ENCODE results near the gene WFS1.

The WFS1 gene

GRCh38 chr4:6327220-6327917 lies 57.7 kb downstream of the WFS1 start:
- H3K9ac ChIP-seq (ENCODE audit: low read length): no peak overlapping the region
- H3K27me3 ChIP-seq (ENCODE audit: control insufficient read depth, insufficient read depth, low read length): no peaks in the 10 kb centered on the region; the same call in 1 of the 2 replicates
- peaks cover 14% of the 10 kb centered on the region for H3K4me1 ChIP-seq (ENCODE audit: control insufficient read depth, insufficient read depth, low read length)
- no peak overlapping the region for H3K4me3 ChIP-seq (ENCODE audit: low read depth, low read length)
- H3K36me3 ChIP-seq (ENCODE audit: control insufficient read depth, insufficient read depth, low read length): no peaks in the 10 kb centered on the region
- H3K27ac ChIP-seq (ENCODE audit: low read depth, low read length): no peak overlapping the region
- 0 out of 2 replicates have a peak, but pooled peaks cover 5% of the 10 kb centered on the region for H3K9me3 ChIP-seq (ENCODE audit: control insufficient read depth, insufficient read depth, low read depth, low read length)

- H3K9ac ChIP-seq (ENCODE audit: low read length): no peak overlapping the region
- H3K4me1 ChIP-seq (ENCODE audit: control insufficient read depth, insufficient read depth, low read length): peaks cover 14% of the 10 kb centered on the region
- no peaks in the 10 kb centered on the region; the same call in 1 of the 2 replicates for H3K27me3 ChIP-seq (ENCODE audit: control insufficient read depth, insufficient read depth, low read length)
- H3K4me3 ChIP-seq (ENCODE audit: low read depth, low read length): no peak overlapping the region
- H3K9me3 ChIP-seq (ENCODE audit: control insufficient read depth, insufficient read depth, low read depth, low read length): 0 out of 2 replicates have a peak, but pooled peaks cover 5% of the 10 kb centered on the region
- H3K27ac ChIP-seq (ENCODE audit: low read depth, low read length): no peak overlapping the region
- H3K36me3 ChIP-seq (ENCODE audit: control insufficient read depth, insufficient read depth, low read length): no peaks in the 10 kb centered on the region
Measured at GRCh38 chr4:6328526-6328925, 58.9 kb downstream of the WFS1 start.

- peaks cover 13% of the 10 kb centered on the region for H3K9me3 ChIP-seq (ENCODE audit: control insufficient read depth, insufficient read depth, low read depth, low read length)
- no peak overlapping the region for H3K9ac ChIP-seq (ENCODE audit: low read length)
- no peak overlapping the region for H3K27ac ChIP-seq (ENCODE audit: low read depth, low read length)
- no peak overlapping the region for H3K4me3 ChIP-seq (ENCODE audit: low read depth, low read length)
- peaks cover 10% of the 10 kb centered on the region for H3K4me1 ChIP-seq (ENCODE audit: control insufficient read depth, insufficient read depth, low read length)
- no peaks in the 10 kb centered on the region; the same call in 1 of the 2 replicates for H3K27me3 ChIP-seq (ENCODE audit: control insufficient read depth, insufficient read depth, low read length)
- H3K36me3 ChIP-seq (ENCODE audit: control insufficient read depth, insufficient read depth, low read length): no peaks in the 10 kb centered on the region
Measured at GRCh38 chr4:6329478-6330383, 60.1 kb downstream of the WFS1 start.

GRCh38 chr4:6330384-6330767 lies 60.7 kb downstream of the WFS1 start:
- Histone ChIP-seq H3K4me1 (ENCODE audit: control insufficient read depth, insufficient read depth, low read length) (peaks cover 4% of the 10 kb centered on the region), H3K9me3 (ENCODE audit: control insufficient read depth, insufficient read depth, low read depth, low read length) (peaks cover 15% of the 10 kb centered on the region), H3K27ac (ENCODE audit: low read depth, low read length) (no peak overlapping the region), H3K9ac (ENCODE audit: low read length) (no peak overlapping the region), H3K4me3 (ENCODE audit: low read depth, low read length) (no peak overlapping the region), H3K36me3 (ENCODE audit: control insufficient read depth, insufficient read depth, low read length) (no peaks in the 10 kb centered on the region), H3K27me3 (ENCODE audit: control insufficient read depth, insufficient read depth, low read length) (no peaks in the 10 kb centered on the region; the same call in 1 of the 2 replicates)

- Histone ChIP-seq H3K36me3 (ENCODE audit: control insufficient read depth, insufficient read depth, low read length) (no peaks in the 10 kb centered on the region), H3K27me3 (ENCODE audit: control insufficient read depth, insufficient read depth, low read length) (no peaks in the 10 kb centered on the region; the same call in 1 of the 2 replicates), H3K9me3 (ENCODE audit: control insufficient read depth, insufficient read depth, low read depth, low read length) (peaks cover 15% of the 10 kb centered on the region), H3K27ac (ENCODE audit: low read depth, low read length) (no peak overlapping the region), H3K4me3 (ENCODE audit: low read depth, low read length) (no peak overlapping the region), H3K9ac (ENCODE audit: low read length) (no peak overlapping the region), H3K4me1 (ENCODE audit: control insufficient read depth, insufficient read depth, low read length) (no peaks in the 10 kb centered on the region)
Measured at GRCh38 chr4:6331018-6331417, 61.4 kb downstream of the WFS1 start.

- Histone ChIP-seq H3K27me3 (ENCODE audit: control insufficient read depth, insufficient read depth, low read length) (no peaks in the 10 kb centered on the region; the same call in 1 of the 2 replicates), H3K9ac (ENCODE audit: low read length) (no peak overlapping the region), H3K27ac (ENCODE audit: low read depth, low read length) (no peak overlapping the region)
Measured at GRCh38 chr4:6331468-6331867, 61.8 kb downstream of the WFS1 start.

GRCh38 chr4:6332042-6332668 lies 62.5 kb downstream of the WFS1 start:
- H3K27ac ChIP-seq (ENCODE audit: low read depth, low read length): no peak overlapping the region
- H3K9ac ChIP-seq (ENCODE audit: low read length): no peak overlapping the region
- H3K4me3 ChIP-seq (ENCODE audit: low read depth, low read length): no peak overlapping the region

More at GRCh38 chr4:6331468-6331867, 61.8 kb downstream of the WFS1 start:
- H3K4me1 ChIP-seq (ENCODE audit: control insufficient read depth, insufficient read depth, low read length): no peaks in the 10 kb centered on the region
- H3K36me3 ChIP-seq (ENCODE audit: control insufficient read depth, insufficient read depth, low read length): no peaks in the 10 kb centered on the region
- H3K9me3 ChIP-seq (ENCODE audit: control insufficient read depth, insufficient read depth, low read depth, low read length): peaks cover 15% of the 10 kb centered on the region
- H3K4me3 ChIP-seq (ENCODE audit: low read depth, low read length): no peak overlapping the region

GRCh38 chr4:6332669-6333050 lies 63.0 kb downstream of the WFS1 start:
- no peak overlapping the region for H3K9ac ChIP-seq (ENCODE audit: low read length)
- H3K4me1 ChIP-seq (ENCODE audit: control insufficient read depth, insufficient read depth, low read length): peaks cover 4% of the 10 kb centered on the region; the same call in 1 of the 2 replicates
- H3K4me3 ChIP-seq (ENCODE audit: low read depth, low read length): no peak overlapping the region
- H3K27me3 ChIP-seq (ENCODE audit: control insufficient read depth, insufficient read depth, low read length): no peaks in the 10 kb centered on the region; the same call in 1 of the 2 replicates
- no peaks in the 10 kb centered on the region for H3K36me3 ChIP-seq (ENCODE audit: control insufficient read depth, insufficient read depth, low read length)
- no peak overlapping the region for H3K27ac ChIP-seq (ENCODE audit: low read depth, low read length)
- peaks cover 15% of the 10 kb centered on the region for H3K9me3 ChIP-seq (ENCODE audit: control insufficient read depth, insufficient read depth, low read depth, low read length)

More at GRCh38 chr4:6332042-6332668, 62.5 kb downstream of the WFS1 start:
- no peaks in the 10 kb centered on the region for H3K36me3 ChIP-seq (ENCODE audit: control insufficient read depth, insufficient read depth, low read length)
- no peaks in the 10 kb centered on the region for H3K4me1 ChIP-seq (ENCODE audit: control insufficient read depth, insufficient read depth, low read length)
- peaks cover 15% of the 10 kb centered on the region for H3K9me3 ChIP-seq (ENCODE audit: control insufficient read depth, insufficient read depth, low read depth, low read length)
- no peaks in the 10 kb centered on the region; the same call in 1 of the 2 replicates for H3K27me3 ChIP-seq (ENCODE audit: control insufficient read depth, insufficient read depth, low read length)

GRCh38 chr4:6333301-6334202 lies 63.9 kb downstream of the WFS1 start:
- Histone ChIP-seq H3K4me3 (ENCODE audit: low read depth, low read length) (no peak overlapping the region), H3K4me1 (ENCODE audit: control insufficient read depth, insufficient read depth, low read length) (peaks cover 9% of the 10 kb centered on the region; the same call in 1 of the 2 replicates), H3K36me3 (ENCODE audit: control insufficient read depth, insufficient read depth, low read length) (no peaks in the 10 kb centered on the region), H3K9me3 (ENCODE audit: control insufficient read depth, insufficient read depth, low read depth, low read length) (peaks cover 15% of the 10 kb centered on the region), H3K9ac (ENCODE audit: low read length) (no peak overlapping the region), H3K27me3 (ENCODE audit: control insufficient read depth, insufficient read depth, low read length) (no peaks in the 10 kb centered on the region), H3K27ac (ENCODE audit: low read depth, low read length) (no peak overlapping the region)

Measured in HUES6 (cell line).